PFSK-1 (cell line): Measurements from ENCODE around the gene VARS1.

ENCODE experiments used
- POLR2AphosphoS5 ChIP-seq: IDR thresholded peaks from 2 replicates; pipeline ENCODE4 v1.6.1; 2012; ENCODE audit warnings: low read depth, mild to moderate bottlenecking, control low read depth, low read length, moderate library complexity
- TAF1 ChIP-seq: IDR thresholded peaks from 2 replicates; pipeline ENCODE4 v1.6.1; 2012; ENCODE audit warnings: low read length, control low read depth, borderline replicate concordance; ENCODE audit not compliant: insufficient read depth

- no peak for TF ChIP-seq TAF1
- no peak for TF ChIP-seq POLR2AphosphoS5
Observed at GRCh38 chr6:31796993-31797385, 1.4 kb upstream of the VARS1 start.
